NOMO-1 treated with DMSO at 0.1 percent for 48 hours (cell line): ENCODE data around the gene SALL2.
A peak's percentile ranks its signal among the peaks of the same experiment; 100 is the strongest.

Experiments
- DNase-seq: peaks from one replicate; lab custom pipeline; 2025; ENCODE audit not compliant: unreplicated experiment; lab: John Stamatoyannopoulos, UW

Gene SALL2

DNA sequence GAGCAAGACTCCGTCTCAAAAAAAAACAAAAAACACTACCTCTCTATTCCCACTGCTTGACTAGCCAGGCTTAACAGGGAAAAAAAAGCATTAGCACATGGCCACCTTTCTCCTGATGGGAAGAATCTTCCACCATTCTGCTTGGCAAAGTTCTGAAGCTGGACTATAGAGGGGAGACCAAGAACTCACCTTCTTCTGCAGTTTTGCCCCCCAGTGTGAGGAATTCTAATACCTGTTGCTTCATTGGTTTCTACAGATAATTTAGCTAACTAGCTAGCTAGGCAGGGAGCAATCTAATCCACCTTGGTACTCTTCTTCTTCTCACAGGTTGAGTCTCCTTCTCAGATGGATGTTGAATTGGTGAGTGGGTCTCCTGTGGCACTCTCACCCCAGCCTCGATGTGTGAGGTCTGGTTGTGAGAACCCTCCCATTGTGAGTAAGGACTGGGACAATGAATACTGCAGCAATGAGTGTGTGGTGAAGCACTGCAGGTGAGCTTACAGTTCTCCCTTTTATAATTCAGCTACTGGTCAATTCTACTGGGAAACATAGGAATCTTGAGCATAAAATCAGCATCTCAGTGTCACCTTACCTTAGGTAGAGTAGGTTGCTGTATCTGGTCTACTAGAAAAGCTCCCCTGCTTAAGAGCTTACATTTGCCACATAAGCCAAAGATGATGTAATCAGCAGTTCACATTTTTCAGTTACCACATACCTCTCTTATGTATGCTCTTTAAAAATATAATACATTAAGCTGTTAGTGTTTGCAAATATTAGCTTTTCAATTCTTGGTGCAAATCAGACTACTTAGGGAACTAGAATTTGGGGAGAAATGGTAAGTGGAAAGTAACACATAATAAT is 31.0 kb downstream of the SALL2 start:
- DNase-seq: no peak

DNA sequence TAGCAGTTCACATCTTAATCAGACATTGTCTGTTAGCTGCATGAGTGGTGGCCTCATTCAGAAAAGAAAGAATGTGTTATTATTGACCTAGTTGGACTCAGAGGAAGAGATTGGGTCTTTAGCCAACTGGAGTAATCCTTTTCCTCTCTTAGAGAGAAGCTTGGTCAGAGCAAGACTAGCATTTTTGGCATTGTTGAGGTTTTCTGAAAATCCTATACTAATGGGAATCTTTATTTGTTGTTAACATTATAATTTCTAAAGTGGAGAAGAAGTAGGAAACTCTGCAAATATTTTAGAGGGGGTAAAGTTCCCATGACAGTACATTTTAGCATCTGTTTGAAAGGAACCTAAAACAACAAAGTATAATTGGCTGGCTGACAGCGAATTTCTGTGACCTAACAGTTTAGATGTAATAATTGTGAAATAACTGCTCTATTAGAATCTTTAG is 39.5 kb downstream of the SALL2 start:
- DNase-seq: no peak

DNA sequence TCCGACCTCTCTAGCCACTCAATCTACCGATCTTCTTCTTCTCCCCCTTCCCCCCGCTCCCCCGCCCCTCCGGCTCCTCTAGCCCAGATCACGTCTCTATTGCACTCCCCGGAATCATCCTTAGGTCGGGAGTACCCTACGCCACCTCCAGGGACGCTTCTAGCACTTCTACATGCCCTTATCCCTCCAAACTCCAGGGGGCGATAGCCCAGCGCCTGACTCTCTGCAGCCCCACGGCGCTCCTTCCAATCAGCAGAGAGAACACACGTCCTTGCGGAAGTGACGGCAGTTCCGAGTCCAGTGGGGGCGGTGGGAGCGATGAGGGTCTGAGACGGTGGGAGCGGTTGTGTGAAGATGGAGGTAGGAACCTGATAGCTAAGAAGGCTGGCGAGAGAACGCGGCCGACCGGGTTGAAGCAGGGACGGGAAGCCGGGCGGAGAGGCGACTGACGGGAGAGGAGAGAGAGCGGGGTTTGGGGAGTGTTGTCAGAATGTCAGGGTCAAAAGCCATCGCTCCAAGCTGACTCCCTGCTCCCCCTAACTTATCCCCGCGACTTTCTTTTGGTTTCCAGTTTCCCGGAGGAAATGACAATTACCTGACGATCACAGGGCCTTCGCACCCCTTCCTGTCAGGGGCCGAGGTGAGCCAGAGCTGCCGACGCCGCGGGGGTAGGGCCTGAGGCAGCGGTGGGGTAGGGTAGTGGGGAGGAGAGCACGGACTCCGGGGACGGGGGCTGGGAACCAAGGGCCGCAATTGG is 49.0 kb downstream of the SALL2 start, which contains the start of the genes RAB2B and TOX4:
TSS of gene RAB2B (minus strand) at position 35 of the 757 bp plus-strand sequence. CDS start 87 bp downstream, outside the sequence.
TSS of gene TOX4 (plus strand) at position 271 of the 757 bp plus-strand sequence. CDS start at position 355, 84 bp downstream.
- peak; percentile 99 for DNase-seq

DNA sequence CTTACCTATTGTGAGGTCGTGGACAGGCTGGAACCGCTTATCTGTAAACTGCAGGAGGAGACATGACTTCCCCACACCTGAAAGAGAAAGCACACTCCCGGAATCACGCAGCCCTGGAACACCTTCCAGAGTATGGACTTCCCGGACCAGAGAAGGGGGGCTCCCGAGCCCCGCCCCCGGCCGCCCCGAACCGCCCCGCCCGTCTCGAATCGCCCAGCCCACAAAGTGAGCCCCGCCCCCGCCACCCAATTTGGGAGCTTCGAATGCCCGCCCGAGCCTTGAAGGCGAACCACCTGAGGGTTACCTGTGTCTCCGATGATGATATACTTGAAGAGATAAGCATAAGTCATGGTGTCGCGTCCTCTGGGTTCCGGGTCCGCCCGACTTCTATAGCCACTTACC is 49.6 kb downstream of the SALL2 start:
- DNase-seq: peak; percentile 54

DNA sequence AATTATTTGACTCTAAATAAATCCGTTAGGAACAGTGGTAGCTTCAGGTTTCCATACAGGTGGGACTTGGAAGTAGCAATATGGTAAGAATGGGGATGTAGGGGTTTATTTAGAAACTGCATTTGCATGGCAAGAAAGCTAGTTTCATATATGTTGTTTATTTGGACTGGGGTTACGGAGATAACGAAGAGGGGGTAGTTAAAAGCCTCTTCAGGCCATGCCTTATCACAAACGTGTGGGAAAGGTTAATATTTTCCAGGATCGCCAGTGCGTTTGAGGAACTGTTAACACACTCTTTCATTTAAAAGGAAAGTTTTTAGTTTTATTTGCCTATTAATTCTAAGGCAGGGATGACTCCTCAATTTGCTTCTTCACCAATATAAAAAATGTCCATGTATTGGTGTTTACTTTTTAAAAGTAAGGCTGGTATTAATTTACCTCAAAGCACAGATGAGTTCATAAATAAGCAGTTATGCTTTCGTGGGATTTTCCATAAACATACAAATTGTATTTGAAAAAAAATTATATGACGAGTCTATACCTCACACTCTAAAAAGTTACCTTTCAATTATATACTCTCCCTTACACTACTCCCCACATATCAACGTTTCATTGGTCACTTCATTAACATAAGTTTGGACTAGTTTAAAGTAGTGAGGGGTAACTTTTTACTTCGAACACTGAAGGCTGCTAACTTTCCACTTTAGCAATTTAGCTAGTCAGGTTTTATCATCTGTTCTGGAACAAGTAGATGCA is 50.2 kb downstream of the SALL2 start:
- DNase-seq: no peak
